Measurements from ENCODE around the gene CYTH1. TPM values are rescaled to one million over a fixed set of nuclear protein-coding genes. Genes with fewer than 3 reads are reported as not detected.

The CYTH1 gene
- total and polyA plus RNA-seq, 10 of the 15 experiments (the other 5 are each of a cell fraction or from before 2014, with no cell fraction given): 6.6 to 188 (median 145) TPM

GRCh38 chr17:78734793-78735641 is 47.1 kb downstream of the CYTH1 start (continued):
- TF ChIP-seq CEBPZ (IDR thresholded peaks at IDR 0.05; ENCODE audit: low read depth, low read length) (no peak), FOXM1 (IDR thresholded peaks at IDR 0.05; ENCODE audit: low read depth, low read length) (peak; percentile 39; the same call in 1 of the 2 replicates), MLLT1 (IDR thresholded peaks at IDR 0.05) (peak; percentile 27; the same call in 1 of the 2 replicates), ZNF687 (IDR thresholded peaks at IDR 0.05) (peak; percentile 44), NFIC (IDR thresholded peaks at IDR 0.05; ENCODE audit: low read depth, low read length) (peak; percentile 44; the same call in 1 of the 2 replicates), E4F1 (IDR thresholded peaks at IDR 0.05; ENCODE audit: borderline replicate concordance, partially characterized antibody) (no peak), IKZF2 (IDR thresholded peaks at IDR 0.05) (peak in 1 of 2 experiments; percentile 5; a peak in 2 of 4 replicates), RUNX3 (IDR thresholded peaks at IDR 0.05; ENCODE audit: low read length) (peak; percentile 25; the same call in 1 of the 2 replicates), POLR2A (IDR thresholded peaks at IDR 0.05; ENCODE audit: low read depth, low read length) (peak; percentile 28; the same call in 1 of the 2 replicates)
- TF ChIP-seq, protein P1, sequence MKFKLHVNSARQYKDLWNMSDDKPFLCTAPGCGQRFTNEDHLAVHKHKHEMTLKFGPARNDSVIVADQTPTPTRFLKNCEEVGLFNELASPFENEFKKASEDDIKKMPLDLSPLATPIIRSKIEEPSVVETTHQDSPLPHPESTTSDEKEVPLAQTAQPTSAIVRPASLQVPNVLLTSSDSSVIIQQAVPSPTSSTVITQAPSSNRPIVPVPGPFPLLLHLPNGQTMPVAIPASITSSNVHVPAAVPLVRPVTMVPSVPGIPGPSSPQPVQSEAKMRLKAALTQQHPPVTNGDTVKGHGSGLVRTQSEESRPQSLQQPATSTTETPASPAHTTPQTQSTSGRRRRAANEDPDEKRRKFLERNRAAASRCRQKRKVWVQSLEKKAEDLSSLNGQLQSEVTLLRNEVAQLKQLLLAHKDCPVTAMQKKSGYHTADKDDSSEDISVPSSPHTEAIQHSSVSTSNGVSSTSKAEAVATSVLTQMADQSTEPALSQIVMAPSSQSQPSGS (IDR thresholded peaks at IDR 0.05; ENCODE audit: low read length): peak; percentile 20; the same call in 1 of the 2 replicates

Data from GM12878 (cell line).